ENCODE measurements around the gene LBR. TPM values are rescaled to one million over a fixed set of nuclear protein-coding genes. Genes with fewer than 3 reads are reported as not detected.
A peak's percentile ranks its signal among the peaks of the same experiment; 100 is the strongest.

LBR gene
- total RNA-seq, 1 experiment from 2014 or later, result 60.9 TPM

GRCh38 chr1:225409051-225409450, 18.8 kb downstream of the LBR start:
- H2BK5ac ChIP-seq (ENCODE audit: insufficient read length, low read length), result no peak overlapping the region
- H2BK120ac ChIP-seq (ENCODE audit: low read depth, low read length, poor library complexity, severe bottlenecking), result no peak overlapping the region
- no peak overlapping the region for H4K91ac ChIP-seq (ENCODE audit: insufficient read length, low read depth, low read length)
- no peak overlapping the region for H3K56ac ChIP-seq (ENCODE audit: insufficient read length, low read depth, low read length)
- H3K27ac Mint-ChIP-seq, result peak overlapping the region in 1 of 3 experiments; percentile 53; a peak in 2 of 7 replicates
- no peak overlapping the region for H3K4me2 ChIP-seq (ENCODE audit: insufficient read depth, insufficient read length, low read length)
- H3K9me3 ChIP-seq (ENCODE audit: control insufficient read depth, low read depth, low read length), result no peaks in the 10 kb centered on the region
- H3K27me3 ChIP-seq (ENCODE audit: insufficient read depth, low read length), result no peaks in the 10 kb centered on the region
- H2BK15ac ChIP-seq (ENCODE audit: low read depth, low read length), result no peak overlapping the region
- no peak overlapping the region for H4K5ac ChIP-seq (ENCODE audit: insufficient read length, low read depth, low read length)
- H3K4ac ChIP-seq (ENCODE audit: low read depth, low read length), result no peak overlapping the region
- no peak overlapping the region for H3K4me3 Mint-ChIP-seq
- no peaks in the 10 kb centered on the region for H3K23me2 ChIP-seq (ENCODE audit: insufficient read length, low read depth, low read length, poor library complexity, severe bottlenecking)
- H3K4me1 Mint-ChIP-seq, result peaks cover 24 to 29% of the 10 kb centered on the region in 2 experiments
- H3K9me3 Mint-ChIP-seq, result no peaks in the 10 kb centered on the region
- no peak overlapping the region for H2BK20ac ChIP-seq (ENCODE audit: low read depth, low read length, poor library complexity, severe bottlenecking)
- no peak for DNase-seq
- H4K8ac ChIP-seq (replicated peaks; ENCODE audit: insufficient read length, low read depth, low read length), result no peak overlapping the region
- H2AFZ ChIP-seq (ENCODE audit: low read length), result no peak overlapping the region
- no peaks in the 10 kb centered on the region for H3K79me2 ChIP-seq (ENCODE audit: insufficient read depth, low read length)
- H3K27ac ChIP-seq (ENCODE audit: insufficient read length, low read depth, low read length), result no peak overlapping the region
- no peak overlapping the region for H3T11ph ChIP-seq (ENCODE audit: low read length)
- H3K18ac ChIP-seq (ENCODE audit: insufficient read length, low read depth, low read length), result no peak overlapping the region
- no peak overlapping the region for H2AK5ac ChIP-seq (ENCODE audit: insufficient read length, low read length)
- no peaks in the 10 kb centered on the region; the same call in 1 of the 2 replicates for H3K4me1 ChIP-seq (ENCODE audit: insufficient read depth, low read length)
- no peak overlapping the region for H3K14ac ChIP-seq (ENCODE audit: insufficient read depth, low read length)
- H3K9ac ChIP-seq (ENCODE audit: extremely low read depth, insufficient read length, low read length), result no peak overlapping the region
- no peak for TF ChIP-seq CTCF (conservative IDR thresholded peaks at IDR 0.05)
- H3K79me1 ChIP-seq (ENCODE audit: insufficient read depth, low read depth, low read length, poor library complexity, severe bottlenecking), result no peaks in the 10 kb centered on the region
- H4K20me1 ChIP-seq (ENCODE audit: control insufficient read depth, insufficient read depth, insufficient read length), result no peaks in the 10 kb centered on the region
- no peak overlapping the region for H2BK12ac ChIP-seq (ENCODE audit: insufficient read length, low read depth, low read length)
- H3K27me3 Mint-ChIP-seq (ENCODE audit: low read depth), result no peaks in the 10 kb centered on the region
- peaks cover 21 to 54% (median 46%) of the 10 kb centered on the region in 3 experiments; a peak in 6 of 7 replicates for H3K36me3 Mint-ChIP-seq (ENCODE audit: insufficient read depth in 1 of 3, low read depth in 3 of 3)
- no CpG with 5 or more reads among the region's 8 CpGs for WGBS (ENCODE audit: extremely low coverage, insufficient read length, low lambda C conversion rate)
- no peak overlapping the region for H3K23ac ChIP-seq (ENCODE audit: insufficient read length, low read depth, low read length)
